Activated CD4-positive, alpha-beta T cell treated with anti-CD3 and anti-CD28 coated beads, Interleukin-2, amount 50 U/mL, for 4 hours (primary cell): ENCODE measurements around the gene F2RL1.
A peak's percentile ranks its signal among the peaks of the same experiment; 100 is the strongest.
"Not testable (repeated sequence)": the region's sequence is repeated elsewhere in the genome, so short reads cannot be mapped to it uniquely, and the experiment has no call there.

Experiments used
- DNase-seq, 2 experiments: peaks; one replicate each; pipeline ENCODE4 v3.0.0-alpha.2; 2020

The F2RL1 gene

GRCh38 chr5:76807296-76807695 is 11.5 kb upstream of the F2RL1 start:
- DNase-seq, result no peak

GRCh38 chr5:76808141-76808691 is 10.6 kb upstream of the F2RL1 start:
- no peak for DNase-seq

GRCh38 chr5:76809141-76809540 is 9.7 kb upstream of the F2RL1 start:
- no peak for DNase-seq

GRCh38 chr5:76810236-76810635 is 8.6 kb upstream of the F2RL1 start:
- DNase-seq, result no peak

GRCh38 chr5:76811214-76811613 is 7.6 kb upstream of the F2RL1 start:
- DNase-seq, result no peak

GRCh38 chr5:76812209-76812608 is 6.6 kb upstream of the F2RL1 start:
- not testable (repeated sequence) for DNase-seq

GRCh38 chr5:76813982-76814562 is 4.8 kb upstream of the F2RL1 start:
- no peak for DNase-seq

- DNase-seq, result no peak
Observed at GRCh38 chr5:76816110-76816831, 2.6 kb upstream of the F2RL1 start.

GRCh38 chr5:76819851-76820525 is 1.2 kb downstream of the F2RL1 start:
- no peak for DNase-seq

- no peak for DNase-seq
Observed at GRCh38 chr5:76820526-76820890, 1.7 kb downstream of the F2RL1 start.

GRCh38 chr5:76821136-76821535 is 2.3 kb downstream of the F2RL1 start:
- no peak for DNase-seq

- DNase-seq, result not testable (repeated sequence)
Observed at GRCh38 chr5:76822105-76822731, 3.4 kb downstream of the F2RL1 start.

- not testable (repeated sequence) for DNase-seq
Observed at GRCh38 chr5:76826416-76826815, 7.6 kb downstream of the F2RL1 start.

GRCh38 chr5:76831110-76831452 is 12.3 kb downstream of the F2RL1 start:
- no peak for DNase-seq

GRCh38 chr5:76836181-76836580 is 17.4 kb downstream of the F2RL1 start:
- DNase-seq, result no peak

- no peak for DNase-seq
Observed at GRCh38 chr5:76836585-76836984, 17.8 kb downstream of the F2RL1 start.

GRCh38 chr5:76838481-76839261 is 19.8 kb downstream of the F2RL1 start:
- no peak for DNase-seq

- DNase-seq, result no peak
Observed at GRCh38 chr5:76841361-76841760, 22.5 kb downstream of the F2RL1 start.

GRCh38 chr5:76845890-76846289 is 27.1 kb downstream of the F2RL1 start:
- DNase-seq, result no peak

- peak in 1 of 2 experiments; percentile 7 for DNase-seq
Observed at GRCh38 chr5:76849419-76850291, 30.8 kb downstream of the F2RL1 start, which contains the start of gene S100Z. TSS of gene S100Z (plus strand) at chr5:76850014. CDS start at chr5:76875360, 25,346 bp downstream.

- no peak for DNase-seq
Observed at GRCh38 chr5:76850543-76851145, 31.8 kb downstream of the F2RL1 start.
